HL-60 (cell line): ENCODE results near the gene RNF130.

ENCODE experiments used
- DNase-seq, 2 experiments: peaks; one replicate each; pipeline ENCODE4 v3.0.0-alpha.2; 2010 to 2020; ENCODE audit warnings: low read depth in 1 of 2, low spot score in 1 of 2
- H3K27ac ChIP-seq: fragments of 250-450 bp; sonication (Bioruptor Pico); replicated peaks from 2 replicates; pipeline ENCODE4 v1.5.1; 2020; ENCODE audit warnings: mild to moderate bottlenecking, moderate library complexity
- H3K27me3 ChIP-seq: fragments of 250-450 bp; sonication (Bioruptor Pico); 2 replicates; pipeline ENCODE4 v1.5.1; 2021; ENCODE audit warnings: mild to moderate bottlenecking, moderate library complexity; ENCODE audit not compliant: insufficient read depth, poor library complexity, severe bottlenecking
- H3K4me3 ChIP-seq: replicated peaks from 2 replicates; pipeline ENCODE4 v1.5.1; 2011; ENCODE audit warnings: mild to moderate bottlenecking, control low read depth, low read length; ENCODE audit not compliant: insufficient read depth
- CTCF ChIP-seq: IDR thresholded peaks from one replicate; pipeline ENCODE4 v1.5.1; 2011; ENCODE audit warnings: low read length, control low read depth, inconsistent platforms; ENCODE audit not compliant: insufficient read depth
- GABPA ChIP-seq: IDR thresholded peaks from 2 replicates; pipeline ENCODE4 v1.6.1; 2012; ENCODE audit warnings: low read depth
- POLR2AphosphoS5 ChIP-seq: IDR thresholded peaks from 2 replicates; pipeline ENCODE4 v1.6.1; 2012; ENCODE audit warnings: low read depth
- REST ChIP-seq: IDR thresholded peaks from 2 replicates; pipeline ENCODE4 v1.6.1; 2012; ENCODE audit warnings: low read depth; ENCODE audit not compliant: insufficient replicate concordance
- SPI1 ChIP-seq: IDR thresholded peaks from 2 replicates; pipeline ENCODE4 v1.6.1; 2012; ENCODE audit warnings: low read depth, mild to moderate bottlenecking, borderline replicate concordance

The RNF130 gene

GRCh38 chr5:180049185-180049548 is 22.4 kb downstream of the RNF130 start:
- DNase-seq = no peak
- Histone ChIP-seq H3K27me3 (no peaks in the 10 kb centered on the region), H3K4me3 (no peak overlapping the region), H3K27ac (no peak overlapping the region)
- TF ChIP-seq CTCF (no peak), POLR2AphosphoS5 (no peak), SPI1 (no peak), REST (no peak), GABPA (no peak)

GRCh38 chr5:180047667-180048066 is 23.9 kb downstream of the RNF130 start:
- no peak for TF ChIP-seq CTCF
- TF ChIP-seq SPI1 = no peak
- TF ChIP-seq REST = no peak
- no peak for TF ChIP-seq POLR2AphosphoS5
- TF ChIP-seq GABPA = no peak
- no peak for DNase-seq
- Histone ChIP-seq H3K27ac (no peak overlapping the region), H3K27me3 (no peaks in the 10 kb centered on the region), H3K4me3 (no peak overlapping the region)

- TF ChIP-seq GABPA (no peak), REST (no peak), POLR2AphosphoS5 (no peak), CTCF (no peak), SPI1 (no peak)
- no peak overlapping the region for H3K4me3 ChIP-seq
- DNase-seq = no peak
Measured at GRCh38 chr5:180046656-180047055, 24.9 kb downstream of the RNF130 start.

More at GRCh38 chr5:180046656-180047055, 24.9 kb downstream of the RNF130 start:
- Histone ChIP-seq H3K27ac (no peak overlapping the region), H3K27me3 (no peaks in the 10 kb centered on the region)
